ENCODE data around the gene GRID1. TPM values are rescaled to one million over a fixed set of nuclear protein-coding genes. Genes with fewer than 3 reads are reported as not detected.

Gene GRID1
- total and polyA plus RNA-seq, 7 experiments from 2014 or later, result not detected

DNA sequence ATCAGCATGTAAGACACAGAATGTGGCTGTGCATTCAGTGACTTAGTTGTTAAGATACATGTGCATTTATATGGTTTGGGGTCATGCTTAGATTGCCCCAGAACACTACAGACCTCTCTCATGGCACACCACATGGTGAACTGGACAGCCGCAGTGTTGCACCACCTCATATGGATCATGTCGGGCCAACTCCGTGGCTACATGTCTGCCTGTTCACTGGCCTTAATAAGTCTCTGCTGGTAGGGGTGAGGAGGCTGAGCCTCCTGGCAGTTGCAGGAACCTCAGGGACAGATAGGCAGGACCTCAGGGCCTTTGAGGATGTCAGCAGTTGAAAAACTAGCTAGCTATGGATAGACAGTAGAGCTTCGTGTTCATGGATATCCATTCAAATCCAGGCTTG lies 751.0 kb downstream of the GRID1 start:
- intact Hi-C loops (cut with micrococcal nuclease), result no loop called here
- Histone ChIP-seq H3K4me3 (ENCODE audit: low read length) (no peak overlapping the region), H3K27ac (ENCODE audit: low read depth, low read length) (no peak overlapping the region), H3K36me3 (ENCODE audit: control insufficient read depth in 2 of 3, insufficient read depth in 3 of 3, low read length in 3 of 3) (no peaks in the 10 kb centered on the region), H3K27me3 (ENCODE audit: control insufficient read depth in 2 of 2, insufficient read depth in 2 of 2, low read length in 2 of 2) (no peaks in the 10 kb centered on the region), H3K9me3 (ENCODE audit: control insufficient read depth in 2 of 3, low read length in 3 of 3) (no peaks in the 10 kb centered on the region), H3K4me1 (ENCODE audit: control insufficient read depth in 2 of 2, insufficient read depth in 2 of 2, low read length in 2 of 2) (peaks cover 36 to 44% of the 10 kb centered on the region in 2 donors)
- ATAC-seq (no peak), DNase-seq (no peak)
- peak overlapping the region in 2 of 9 donors; percentile 17 to 21 for H3K27ac Mint-ChIP-seq
- H3K4me3 Mint-ChIP-seq, result no peak overlapping the region
- H3K4me1 Mint-ChIP-seq, result peaks cover 29 to 61% (median 57%) of the 10 kb centered on the region in 7 donors
- H3K9me3 Mint-ChIP-seq, result peaks cover 0 to 5% (median 0%) of the 10 kb centered on the region in 11 donors
- POLR2A ChIA-PET, result interaction anchor here (1.1 kb wide), 1 partner anchor 8 kb away, joined by 3 read pairs; no protein-coding TSS in a partner anchor
- CTCF ChIA-PET, result no interaction called here
- peaks cover 0 to 4% (median 0%) of the 10 kb centered on the region in 5 donors for H3K36me3 Mint-ChIP-seq
- peaks cover 0 to 22% (median 0%) of the 10 kb centered on the region in 5 donors for H3K27me3 Mint-ChIP-seq

DNA sequence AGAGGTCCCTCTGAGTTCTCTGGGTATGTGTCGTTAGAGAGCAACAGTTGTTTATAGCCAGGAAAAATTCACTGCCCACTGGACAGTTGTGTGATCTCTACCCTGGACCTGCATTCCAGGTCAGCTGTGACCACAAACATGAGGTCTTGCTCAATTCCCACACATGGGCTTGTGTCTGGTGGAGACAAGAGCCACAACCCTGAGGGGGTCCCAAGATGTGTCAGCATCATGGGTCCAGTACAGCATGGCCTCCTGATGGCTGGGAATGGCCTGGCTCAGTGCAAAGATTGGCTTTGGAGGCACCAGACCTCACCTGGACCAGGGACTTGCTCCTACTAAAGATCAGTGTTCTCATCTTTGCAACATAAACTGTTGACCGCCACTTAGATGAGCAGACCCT lies 751.6 kb downstream of the GRID1 start:
- intact Hi-C loops (cut with micrococcal nuclease), result loop anchor here (5.0 kb wide), 6 partner anchors 68 to 1478 kb away; partner anchors contain the start of genes CCSER2 (in 1 of the 2), GHITM (in 1 of the 2) and WAPL (in 1 of the 2)
- Mint-ChIP-seq H3K27me3 (peaks cover 0 to 28% (median 0%) of the 10 kb centered on the region in 5 donors), H3K36me3 (peaks cover 0 to 4% (median 0%) of the 10 kb centered on the region in 5 donors), H3K4me1 (peaks cover 32 to 67% (median 62%) of the 10 kb centered on the region in 7 donors), H3K27ac (peak overlapping the region in 4 of 9 donors; percentile 21 to 53 (median 47)), H3K9me3 (peaks cover 0 to 5% (median 0%) of the 10 kb centered on the region in 11 donors), H3K4me3 (peak overlapping the region in 2 of 10 donors; percentile 38 to 84)
- Histone ChIP-seq H3K9me3 (ENCODE audit: control insufficient read depth in 2 of 3, low read length in 3 of 3) (no peaks in the 10 kb centered on the region), H3K27ac (ENCODE audit: low read depth, low read length) (no peak overlapping the region), H3K4me1 (ENCODE audit: control insufficient read depth in 2 of 2, insufficient read depth in 2 of 2, low read length in 2 of 2) (peaks cover 36 to 44% of the 10 kb centered on the region in 2 donors), H3K27me3 (ENCODE audit: control insufficient read depth in 2 of 2, insufficient read depth in 2 of 2, low read length in 2 of 2) (no peaks in the 10 kb centered on the region), H3K36me3 (ENCODE audit: control insufficient read depth in 2 of 3, insufficient read depth in 3 of 3, low read length in 3 of 3) (no peaks in the 10 kb centered on the region), H3K4me3 (ENCODE audit: low read length) (no peak overlapping the region)
- ChIA-PET POLR2A (interaction anchor here (0.8 kb wide), 1 partner anchor 10 kb away, joined by 3 read pairs; no protein-coding TSS in a partner anchor), CTCF (no interaction called here)
- DNase-seq (no peak), ATAC-seq (no peak)

DNA sequence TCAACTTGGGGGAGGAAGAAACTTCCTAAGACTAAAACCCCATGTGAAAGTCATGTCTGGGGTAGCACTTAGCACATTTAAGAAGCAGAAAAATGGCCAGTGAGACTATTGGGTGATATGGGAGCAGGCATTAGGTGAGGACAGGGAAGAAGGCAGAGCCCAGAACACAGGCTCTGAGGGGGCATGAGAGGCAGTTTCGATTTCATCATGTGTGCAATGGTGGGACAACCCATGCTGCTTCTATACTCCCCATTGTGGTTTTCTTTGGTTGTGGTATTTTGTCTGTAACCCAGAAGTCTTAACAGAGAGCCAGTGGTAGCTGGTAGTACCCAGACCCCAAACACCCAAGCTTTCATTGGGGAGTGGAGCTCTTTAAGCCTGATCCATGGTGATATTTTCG lies 752.0 kb downstream of the GRID1 start:
- CTCF ChIA-PET, result no interaction called here
- ATAC-seq (no peak), DNase-seq (no peak)
- Histone ChIP-seq H3K27ac (ENCODE audit: low read depth, low read length) (no peak overlapping the region), H3K4me1 (ENCODE audit: control insufficient read depth in 2 of 2, insufficient read depth in 2 of 2, low read length in 2 of 2) (peaks cover 36 to 44% of the 10 kb centered on the region in 2 donors), H3K36me3 (ENCODE audit: control insufficient read depth in 2 of 3, insufficient read depth in 3 of 3, low read length in 3 of 3) (no peaks in the 10 kb centered on the region), H3K9me3 (ENCODE audit: control insufficient read depth in 2 of 3, low read length in 3 of 3) (no peaks in the 10 kb centered on the region), H3K27me3 (ENCODE audit: control insufficient read depth in 2 of 2, insufficient read depth in 2 of 2, low read length in 2 of 2) (no peaks in the 10 kb centered on the region), H3K4me3 (ENCODE audit: low read length) (no peak overlapping the region)
- peak overlapping the region in 5 of 9 donors; percentile 13 to 53 (median 45) for H3K27ac Mint-ChIP-seq
- peaks cover 0 to 5% (median 0%) of the 10 kb centered on the region in 11 donors for H3K9me3 Mint-ChIP-seq
- intact Hi-C loops (cut with micrococcal nuclease), result loop anchor here (5.0 kb wide), 6 partner anchors 67 to 1477 kb away; partner anchors contain the start of genes CCSER2 (in 1 of the 2), GHITM (in 1 of the 2) and WAPL (in 1 of the 2)
- H3K4me1 Mint-ChIP-seq, result peaks cover 32 to 71% (median 66%) of the 10 kb centered on the region in 7 donors
- peak overlapping the region in 6 of 10 donors; percentile 35 to 84 (median 38) for H3K4me3 Mint-ChIP-seq
- POLR2A ChIA-PET, result interaction anchor here (0.8 to 1.4 kb wide), 3 partner anchors 8 to 20 kb away, joined by 3 to 6 read pairs (median 3); no protein-coding TSS in a partner anchor
- H3K27me3 Mint-ChIP-seq, result peaks cover 0 to 32% (median 0%) of the 10 kb centered on the region in 5 donors
- peaks cover 0 to 4% (median 0%) of the 10 kb centered on the region in 5 donors for H3K36me3 Mint-ChIP-seq

DNA sequence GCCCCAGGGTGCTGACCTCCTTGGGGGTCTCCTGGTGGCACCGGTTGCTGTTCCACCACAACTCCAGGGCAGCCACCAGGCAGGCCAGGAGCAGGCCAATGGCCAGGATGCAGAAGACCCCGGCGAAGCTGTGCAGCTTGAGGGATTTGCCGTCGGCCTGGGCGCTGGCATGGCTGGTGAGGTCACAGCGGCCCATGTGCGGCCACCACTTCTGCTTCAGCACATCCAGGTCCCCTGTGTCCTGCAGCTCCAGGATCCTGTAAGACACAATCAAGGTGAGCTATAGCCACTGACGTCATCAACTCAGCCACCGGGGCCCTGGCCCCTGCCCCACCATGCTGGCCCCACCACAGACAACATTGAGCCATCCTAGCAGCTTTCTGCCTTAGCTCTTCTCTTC lies 753.2 kb downstream of the GRID1 start:
- Histone ChIP-seq H3K27me3 (ENCODE audit: control insufficient read depth in 2 of 2, insufficient read depth in 2 of 2, low read length in 2 of 2) (no peaks in the 10 kb centered on the region), H3K4me3 (ENCODE audit: low read length) (no peak overlapping the region), H3K4me1 (ENCODE audit: control insufficient read depth in 2 of 2, insufficient read depth in 2 of 2, low read length in 2 of 2) (peaks cover 36 to 44% of the 10 kb centered on the region in 2 donors), H3K36me3 (ENCODE audit: control insufficient read depth in 2 of 3, insufficient read depth in 3 of 3, low read length in 3 of 3) (no peaks in the 10 kb centered on the region), H3K27ac (ENCODE audit: low read depth, low read length) (no peak overlapping the region), H3K9me3 (ENCODE audit: control insufficient read depth in 2 of 3, low read length in 3 of 3) (no peaks in the 10 kb centered on the region)
- DNase-seq (no peak), ATAC-seq (no peak)
- ChIA-PET POLR2A (interaction anchor here (1.3 to 1.4 kb wide), 2 partner anchors 9 to 19 kb away, joined by 3 to 6 read pairs; no protein-coding TSS in a partner anchor), CTCF (interaction anchor here (1.3 kb wide), 1 partner anchor 15 kb away, joined by 3 read pairs; no protein-coding TSS in a partner anchor)
- H3K36me3 Mint-ChIP-seq, result peaks cover 0 to 4% (median 0%) of the 10 kb centered on the region in 5 donors
- peak overlapping the region in 8 of 10 donors; percentile 36 to 84 (median 78) for H3K4me3 Mint-ChIP-seq
- H3K27ac Mint-ChIP-seq, result peak overlapping the region in 4 of 9 donors; percentile 54 to 89 (median 78)
- peaks cover 30 to 80% (median 71%) of the 10 kb centered on the region in 7 donors for H3K4me1 Mint-ChIP-seq
- peaks cover 0 to 34% (median 0%) of the 10 kb centered on the region in 5 donors for H3K27me3 Mint-ChIP-seq
- H3K9me3 Mint-ChIP-seq, result peaks cover 0 to 5% (median 0%) of the 10 kb centered on the region in 11 donors
- intact Hi-C loops (cut with micrococcal nuclease), result loop anchor here (2.0 to 5.0 kb wide), 8 partner anchors 19 to 1476 kb away; partner anchors contain the start of genes CCSER2 (in 1 of the 2), GHITM (in 1 of the 2) and WAPL (in 1 of the 2)

DNA sequence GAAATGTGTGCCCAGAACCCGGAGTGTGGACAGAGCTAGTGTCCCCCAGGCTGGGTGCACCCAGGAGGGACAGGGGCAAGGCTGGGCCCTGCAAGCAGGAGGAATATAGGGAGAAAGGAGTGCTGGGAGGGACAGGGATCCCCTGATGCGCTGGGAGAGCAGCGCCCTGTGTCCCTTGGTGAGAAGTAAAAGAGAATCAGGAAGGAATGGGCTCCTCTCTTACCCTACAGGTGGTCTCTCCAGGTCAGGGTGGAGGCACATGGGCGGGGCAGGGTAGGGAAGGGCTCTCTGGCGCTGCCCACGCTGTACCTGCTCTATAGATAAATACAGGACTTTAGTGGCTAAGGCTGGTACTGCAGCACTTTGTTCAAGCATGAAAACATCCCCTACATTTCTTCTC lies 753.8 kb downstream of the GRID1 start:
- H3K36me3 ChIP-seq (ENCODE audit: control insufficient read depth in 2 of 3, insufficient read depth in 3 of 3, low read length in 3 of 3), result no peaks in the 10 kb centered on the region
- ChIA-PET CTCF (interaction anchor here (0.6 to 1.3 kb wide), 4 partner anchors 15 to 139 kb away, joined by 3 read pairs; no protein-coding TSS in a partner anchor), POLR2A (interaction anchor here (1.0 to 1.2 kb wide), 2 partner anchors 8 to 20 kb away, joined by 3 to 4 read pairs; no protein-coding TSS in a partner anchor)
- H3K27me3 Mint-ChIP-seq, result peaks cover 0 to 34% (median 0%) of the 10 kb centered on the region in 5 donors
- H3K4me1 Mint-ChIP-seq, result peaks cover 30 to 81% (median 71%) of the 10 kb centered on the region in 7 donors
- peaks cover 0 to 4% (median 0%) of the 10 kb centered on the region in 5 donors for H3K36me3 Mint-ChIP-seq
- peak overlapping the region; percentile 44 for H3K4me3 ChIP-seq (ENCODE audit: low read length)
- no peak overlapping the region for H3K27ac ChIP-seq (ENCODE audit: low read depth, low read length)
- DNase-seq, result peak in 4 of 9 donors; percentile 19 to 35 (median 24)
- peaks cover 36 to 44% of the 10 kb centered on the region in 2 donors for H3K4me1 ChIP-seq (ENCODE audit: control insufficient read depth in 2 of 2, insufficient read depth in 2 of 2, low read length in 2 of 2)
- intact Hi-C loops (cut with micrococcal nuclease), result loop anchor here (1.0 to 5.0 kb wide), 9 partner anchors 18 to 1476 kb away; partner anchors contain the start of genes CCSER2 (in 1 of the 2), GHITM (in 1 of the 2) and WAPL (in 1 of the 2)
- H3K27ac Mint-ChIP-seq, result peak overlapping the region; percentile 54 to 94 (median 83)
- peaks cover 0 to 5% (median 0%) of the 10 kb centered on the region in 11 donors for H3K9me3 Mint-ChIP-seq
- no peaks in the 10 kb centered on the region for H3K9me3 ChIP-seq (ENCODE audit: control insufficient read depth in 2 of 3, low read length in 3 of 3)
- no peaks in the 10 kb centered on the region for H3K27me3 ChIP-seq (ENCODE audit: control insufficient read depth in 2 of 2, insufficient read depth in 2 of 2, low read length in 2 of 2)
- H3K4me3 Mint-ChIP-seq, result peak overlapping the region; percentile 69 to 88 (median 78)
- peak; percentile 56 for ATAC-seq

DNA sequence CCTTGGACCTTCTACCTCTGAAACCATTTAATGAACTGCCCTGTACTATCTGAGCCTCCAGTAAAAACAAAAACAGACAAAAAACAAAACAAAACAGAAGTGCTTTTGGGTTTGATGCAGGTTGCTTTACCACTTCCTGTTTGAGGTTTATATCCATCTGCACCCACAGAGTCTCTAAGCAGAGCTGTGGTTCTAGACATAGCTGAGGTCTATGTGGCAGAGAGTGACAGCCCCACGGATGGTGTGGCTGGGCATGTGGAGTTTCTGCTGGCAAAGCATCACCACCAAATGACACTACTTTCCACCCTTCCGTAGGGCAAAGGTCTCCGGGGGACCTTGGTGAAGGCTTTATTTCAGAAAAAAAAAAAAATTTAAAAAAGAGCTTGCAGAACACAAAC lies 754.2 kb downstream of the GRID1 start:
- ChIA-PET CTCF (interaction anchor here (0.6 to 1.0 kb wide), 3 partner anchors 64 to 140 kb away, joined by 3 read pairs; no protein-coding TSS in a partner anchor), POLR2A (interaction anchor here (0.7 to 1.2 kb wide), 3 partner anchors 8 to 19 kb away, joined by 3 to 4 read pairs (median 3); no protein-coding TSS in a partner anchor)
- no peaks in the 10 kb centered on the region for H3K36me3 ChIP-seq (ENCODE audit: control insufficient read depth in 2 of 3, insufficient read depth in 3 of 3, low read length in 3 of 3)
- H3K4me1 Mint-ChIP-seq, result peaks cover 30 to 80% (median 71%) of the 10 kb centered on the region in 7 donors
- H3K4me3 ChIP-seq (ENCODE audit: low read length), result peak overlapping the region; percentile 44
- H3K27me3 ChIP-seq (ENCODE audit: control insufficient read depth in 2 of 2, insufficient read depth in 2 of 2, low read length in 2 of 2), result no peaks in the 10 kb centered on the region
- peaks cover 0 to 5% (median 0%) of the 10 kb centered on the region in 11 donors for H3K9me3 Mint-ChIP-seq
- peak in 8 of 9 donors; percentile 38 to 84 (median 78) for DNase-seq
- peak overlapping the region; percentile 54 to 94 (median 83) for H3K27ac Mint-ChIP-seq
- intact Hi-C loops (cut with micrococcal nuclease), result loop anchor here (1.0 to 5.0 kb wide), 9 partner anchors 18 to 1475 kb away; partner anchors contain the start of genes CCSER2 (in 1 of the 2), GHITM (in 1 of the 2) and WAPL (in 1 of the 2)
- no peaks in the 10 kb centered on the region for H3K9me3 ChIP-seq (ENCODE audit: control insufficient read depth in 2 of 3, low read length in 3 of 3)
- ATAC-seq, result peak; percentile 94
- peaks cover 0 to 33% (median 0%) of the 10 kb centered on the region in 5 donors for H3K27me3 Mint-ChIP-seq
- no peak overlapping the region for H3K27ac ChIP-seq (ENCODE audit: low read depth, low read length)
- peak overlapping the region; percentile 69 to 88 (median 78) for H3K4me3 Mint-ChIP-seq
- H3K36me3 Mint-ChIP-seq, result peaks cover 0 to 4% (median 0%) of the 10 kb centered on the region in 5 donors
- peaks cover 36 to 44% of the 10 kb centered on the region in 2 donors for H3K4me1 ChIP-seq (ENCODE audit: control insufficient read depth in 2 of 2, insufficient read depth in 2 of 2, low read length in 2 of 2)
